Activated T-cell treated with anti-CD3 and anti-CD28 coated beads for 4 hours (primary cell): ENCODE results near the gene SAP25.
"Not testable (repeated sequence)": the region's sequence is repeated elsewhere in the genome, so short reads cannot be mapped to it uniquely, and the experiment has no call there.

Source experiments
- DNase-seq: peaks from one replicate; pipeline ENCODE4 v3.0.0-alpha.2; 2020

Gene SAP25

GRCh38 chr7:100556541-100556940, 17.2 kb downstream of the SAP25 start:
- no peak for DNase-seq

- no peak for DNase-seq
Measured at GRCh38 chr7:100555701-100556100, 18.0 kb downstream of the SAP25 start.

- no peak for DNase-seq
Measured at GRCh38 chr7:100553032-100553431, 20.7 kb downstream of the SAP25 start.

GRCh38 chr7:100552532-100552931, 21.2 kb downstream of the SAP25 start:
- DNase-seq: no peak

GRCh38 chr7:100548446-100548845, 25.3 kb downstream of the SAP25 start:
- not testable (repeated sequence) for DNase-seq

GRCh38 chr7:100547872-100548271, 25.8 kb downstream of the SAP25 start:
- DNase-seq: no peak

GRCh38 chr7:100546926-100547800, 26.5 kb downstream of the SAP25 start:
- no peak for DNase-seq

GRCh38 chr7:100546129-100546925, 27.4 kb downstream of the SAP25 start:
- no peak for DNase-seq

- no peak for DNase-seq
Measured at GRCh38 chr7:100545360-100546128, 28.2 kb downstream of the SAP25 start.

- no peak for DNase-seq
Measured at GRCh38 chr7:100544967-100545359, 28.7 kb downstream of the SAP25 start.

GRCh38 chr7:100544386-100544785, 29.3 kb downstream of the SAP25 start:
- no peak for DNase-seq

- DNase-seq: no peak
Measured at GRCh38 chr7:100543586-100543985, 30.1 kb downstream of the SAP25 start.

- DNase-seq: not testable (repeated sequence)
Measured at GRCh38 chr7:100541309-100541708, 32.4 kb downstream of the SAP25 start.

- DNase-seq: no peak
Measured at GRCh38 chr7:100540073-100540723, 33.5 kb downstream of the SAP25 start.

GRCh38 chr7:100539436-100540006, 34.2 kb downstream of the SAP25 start:
- DNase-seq: no peak

GRCh38 chr7:100538654-100539435, 34.9 kb downstream of the SAP25 start, which contains the start of gene AGFG2:
AGFG2 (plus strand) TSS chr7:100539203; CDS start chr7:100539347, 144 bp downstream.
- DNase-seq: peak; percentile 100

GRCh38 chr7:100538348-100538653, 35.4 kb downstream of the SAP25 start:
- no peak for DNase-seq

GRCh38 chr7:100536695-100537094, 37.0 kb downstream of the SAP25 start:
- DNase-seq: not testable (repeated sequence)

GRCh38 chr7:100535982-100536381, 37.7 kb downstream of the SAP25 start:
- DNase-seq: not testable (repeated sequence)

- DNase-seq: no peak
Measured at GRCh38 chr7:100532165-100533022, 41.3 kb downstream of the SAP25 start.
